Thyroid gland (tissue), 4 donors: ENCODE results near the gene RPLP2. TPM values are rescaled to one million over a fixed set of nuclear protein-coding genes. Genes with fewer than 3 reads are reported as not detected.

Source experiments
- DNase-seq, 2 donors: peaks; one replicate each; pipeline ENCODE4 v3.0.0-alpha.2; 2019
- H3K27ac ChIP-seq, 3 donors: fragments of 200-600 bp; sonication (generic); 1 replicate in 2 of 3; 2 replicates in 1 of 3; pipeline ENCODE4 v1.5.1; 2016 to 2019; ENCODE audit warnings: mild to moderate bottlenecking in 1 of 3, moderate library complexity in 1 of 3
- H3K27me3 ChIP-seq: fragments of 200-600 bp; sonication (generic); one replicate; pipeline ENCODE4 v1.5.1; 2019
- H3K36me3 ChIP-seq, 2 donors: fragments of 200-600 bp; sonication (generic); one replicate each; pipeline ENCODE4 v1.5.1; 2016 to 2019
- H3K4me1 ChIP-seq, 2 donors: fragments of 200-600 bp; sonication (generic); one replicate each; pipeline ENCODE4 v1.5.1; 2017 to 2019
- H3K4me3 ChIP-seq, 3 donors: fragments of 200-600 bp; sonication (generic); replicated peaks in 1 of 3; 1 replicate in 2 of 3; 2 replicates in 1 of 3; pipeline ENCODE4 v1.5.1; 2016; ENCODE audit warnings: mild to moderate bottlenecking in 1 of 3
- H3K9me3 ChIP-seq: fragments of 200-600 bp; sonication (generic); one replicate; pipeline ENCODE4 v1.5.1; 2017
- POLR2A ChIP-seq, 2 donors: fragments of 450-650 bp; IDR thresholded peaks; one replicate each; pipeline ENCODE4 v1.6.1; 2017; ENCODE audit warnings: antibody characterized with exemption in 2 of 2, mild to moderate bottlenecking in 2 of 2, moderate library complexity in 1 of 2
- WGBS, 2 donors: methylation state at CpG; one replicate each; pipeline ENCODE4 v1.1.5; 2017; 5-methylcytosine and 5-hydroxymethylcytosine counted together
- intact Hi-C: fragments of 100-400 bp; cut with DNase I; formaldehyde crosslinking; loops from one replicate; pipeline ENCODE4 v1.15.1; 2023
- total RNA-seq, 4 donors: library from RNA; depleted of rRNA; stranded (reverse); fragments of >200 nt; gene quantifications; one replicate each; pipeline ENCODE4 v1.2.3, GENCODE V29; 2016
- TF ChIP-seq, protein P1 (sequence below), 6 experiments: fragments of 200-600 bp in 3 of 6; fragments of 450-650 bp in 3 of 6; sonication (generic) in 3 of 6; IDR thresholded peaks; one replicate each; pipeline ENCODE4 v1.5.1; 2016 to 2019; ENCODE audit warnings: antibody characterized with exemption in 6 of 6, mild to moderate bottlenecking in 2 of 6, inconsistent platforms in 1 of 6, moderate library complexity in 1 of 6

The RPLP2 gene
- total RNA-seq, 4 donors from 2014 or later = 172 to 526 (median 290) TPM

DNA sequence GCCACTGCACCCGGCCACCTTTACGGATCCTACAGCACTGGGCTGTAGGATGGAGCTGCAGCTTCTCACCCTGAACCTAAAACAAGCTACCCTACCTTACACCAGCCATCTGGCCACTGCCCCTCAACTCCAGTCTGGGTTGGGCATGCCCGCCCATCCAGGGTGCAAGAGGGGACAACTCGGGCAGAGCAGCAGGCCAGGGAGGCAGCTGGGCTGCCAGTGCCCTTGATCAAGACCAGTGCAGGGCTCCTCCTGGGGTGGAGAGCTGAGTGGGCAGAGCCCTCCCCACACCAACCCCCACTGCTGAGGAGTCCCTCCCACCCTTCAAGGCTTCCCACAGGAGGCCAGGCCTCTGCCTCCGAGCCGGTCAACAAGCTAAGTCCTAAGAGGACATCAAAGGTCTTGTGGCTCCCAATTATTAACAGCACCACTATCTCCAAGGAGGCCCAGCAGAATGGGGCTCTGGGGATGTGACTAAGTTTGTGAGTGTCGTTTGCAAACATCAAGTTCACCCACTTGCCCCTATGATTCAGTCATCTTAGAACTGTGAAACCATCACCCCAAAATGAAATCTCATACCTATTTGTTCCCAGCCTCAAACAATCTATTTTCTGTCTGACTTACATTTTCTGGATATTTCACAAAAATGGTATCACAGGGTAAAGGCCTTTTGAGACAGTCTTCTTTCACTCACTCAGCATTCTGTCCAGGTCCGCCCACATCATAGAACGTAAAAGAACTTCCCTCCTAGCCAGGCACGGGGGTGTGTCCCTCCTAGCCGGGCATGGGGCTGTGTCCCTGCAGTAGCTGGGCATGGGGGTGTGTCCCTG is 43.4 kb upstream of the RPLP2 start:
- H3K27ac ChIP-seq = no peak overlapping the region
- TF ChIP-seq, protein P1, sequence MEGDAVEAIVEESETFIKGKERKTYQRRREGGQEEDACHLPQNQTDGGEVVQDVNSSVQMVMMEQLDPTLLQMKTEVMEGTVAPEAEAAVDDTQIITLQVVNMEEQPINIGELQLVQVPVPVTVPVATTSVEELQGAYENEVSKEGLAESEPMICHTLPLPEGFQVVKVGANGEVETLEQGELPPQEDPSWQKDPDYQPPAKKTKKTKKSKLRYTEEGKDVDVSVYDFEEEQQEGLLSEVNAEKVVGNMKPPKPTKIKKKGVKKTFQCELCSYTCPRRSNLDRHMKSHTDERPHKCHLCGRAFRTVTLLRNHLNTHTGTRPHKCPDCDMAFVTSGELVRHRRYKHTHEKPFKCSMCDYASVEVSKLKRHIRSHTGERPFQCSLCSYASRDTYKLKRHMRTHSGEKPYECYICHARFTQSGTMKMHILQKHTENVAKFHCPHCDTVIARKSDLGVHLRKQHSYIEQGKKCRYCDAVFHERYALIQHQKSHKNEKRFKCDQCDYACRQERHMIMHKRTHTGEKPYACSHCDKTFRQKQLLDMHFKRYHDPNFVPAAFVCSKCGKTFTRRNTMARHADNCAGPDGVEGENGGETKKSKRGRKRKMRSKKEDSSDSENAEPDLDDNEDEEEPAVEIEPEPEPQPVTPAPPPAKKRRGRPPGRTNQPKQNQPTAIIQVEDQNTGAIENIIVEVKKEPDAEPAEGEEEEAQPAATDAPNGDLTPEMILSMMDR (IDR thresholded peaks at IDR 0.05) = no peak
- no peak for TF ChIP-seq POLR2A (IDR thresholded peaks at IDR 0.05)
- intact Hi-C loops = no loop called here
- H3K4me3 ChIP-seq = no peak overlapping the region
- no peaks in the 10 kb centered on the region for H3K4me1 ChIP-seq
- DNase-seq = no peak
- no peaks in the 10 kb centered on the region for H3K9me3 ChIP-seq
- no peaks in the 10 kb centered on the region for H3K27me3 ChIP-seq
- 84 to 85% methylated on average over 9 to 10 of the region's 11 CpGs for WGBS, 2 donors
- H3K36me3 ChIP-seq = peaks cover 37 to 56% of the 10 kb centered on the region in 2 donors

GRCh38 chr11:766936-767210 is 42.9 kb upstream of the RPLP2 start:
- Histone ChIP-seq H3K9me3 (no peaks in the 10 kb centered on the region), H3K27ac (no peak overlapping the region), H3K4me3 (no peak overlapping the region), H3K27me3 (no peaks in the 10 kb centered on the region), H3K36me3 (peaks cover 37 to 56% of the 10 kb centered on the region in 2 donors), H3K4me1 (no peaks in the 10 kb centered on the region)
- 96 to 97% methylated on average over 2 of the region's 2 CpGs for WGBS, 2 donors
- no peak for DNase-seq
- TF ChIP-seq, protein P1 (IDR thresholded peaks at IDR 0.05) = no peak
- no peak for TF ChIP-seq POLR2A (IDR thresholded peaks at IDR 0.05)
- intact Hi-C loops = no loop called here

DNA sequence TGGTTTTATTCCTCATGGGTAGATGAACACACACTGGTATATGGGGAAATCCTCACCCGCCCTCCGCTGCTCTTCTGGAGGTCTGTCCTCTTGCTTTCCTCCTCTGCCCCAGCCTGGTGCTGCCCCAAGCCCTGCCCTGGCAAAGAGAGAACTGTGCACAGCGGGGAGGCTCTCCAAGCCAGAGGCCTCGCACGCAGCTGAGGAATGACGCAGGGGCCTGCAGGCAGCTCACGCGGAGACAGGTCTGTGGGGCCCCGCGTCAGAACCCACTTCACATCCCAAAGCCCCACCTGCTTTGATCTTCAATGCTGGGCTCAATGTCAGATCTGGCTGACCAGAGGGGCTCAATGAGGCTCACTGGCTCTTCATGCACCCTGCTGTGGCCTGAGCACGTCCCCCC is 42.5 kb upstream of the RPLP2 start:
- H3K4me3 ChIP-seq = no peak overlapping the region
- H3K27me3 ChIP-seq = no peaks in the 10 kb centered on the region
- WGBS, 2 donors = 96% methylated on average over 8 to 10 of the region's 11 CpGs
- intact Hi-C loops = no loop called here
- H3K9me3 ChIP-seq = no peaks in the 10 kb centered on the region
- no peak for DNase-seq
- H3K27ac ChIP-seq = no peak overlapping the region
- no peak for TF ChIP-seq POLR2A (IDR thresholded peaks at IDR 0.05)
- TF ChIP-seq, protein P1 (IDR thresholded peaks at IDR 0.05) = no peak
- peaks cover 37 to 52% of the 10 kb centered on the region in 2 donors for H3K36me3 ChIP-seq
- H3K4me1 ChIP-seq = no peaks in the 10 kb centered on the region

DNA sequence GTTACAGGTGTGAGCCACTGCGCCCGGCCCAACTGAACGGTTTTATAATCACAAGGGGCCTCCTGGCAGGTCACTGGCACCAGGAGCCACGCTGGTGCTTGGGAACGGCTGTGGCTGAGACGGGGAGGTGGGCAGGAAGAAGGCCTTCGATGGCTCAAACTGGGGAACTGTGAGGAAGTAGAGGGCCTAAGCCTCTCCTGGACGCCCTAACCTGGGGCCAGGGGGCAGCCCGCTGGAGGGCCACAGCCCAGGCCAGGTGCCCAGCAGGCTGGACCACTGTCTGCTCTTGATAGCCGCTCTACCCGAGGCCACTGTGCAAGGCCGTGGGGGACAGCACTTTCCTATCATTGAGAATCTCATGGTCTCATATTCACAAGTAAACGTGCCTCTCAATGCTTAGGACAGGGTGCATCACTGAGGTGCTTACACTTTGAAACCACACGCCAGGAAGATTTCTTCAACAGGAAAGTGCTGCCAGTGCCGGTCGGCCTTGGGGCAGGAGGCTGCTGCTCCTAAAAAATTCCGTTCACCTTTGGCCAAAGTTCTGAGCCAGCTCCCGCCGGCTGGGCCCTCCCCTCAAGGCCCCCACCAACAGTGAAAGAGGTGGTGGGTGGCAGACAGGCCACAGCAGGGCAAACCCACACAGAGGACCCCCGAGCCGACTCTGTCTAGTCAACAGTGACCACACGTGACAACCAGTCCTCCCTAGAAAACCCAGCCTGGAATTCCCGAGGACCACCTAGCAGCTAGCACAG is 39.7 kb upstream of the RPLP2 start:
- intact Hi-C loops = no loop called here
- Histone ChIP-seq H3K27me3 (no peaks in the 10 kb centered on the region), H3K27ac (no peak overlapping the region), H3K9me3 (no peaks in the 10 kb centered on the region), H3K36me3 (peaks cover 17 to 27% of the 10 kb centered on the region in 2 donors), H3K4me3 (no peak overlapping the region), H3K4me1 (no peaks in the 10 kb centered on the region)
- TF ChIP-seq, protein P1 (IDR thresholded peaks at IDR 0.05) = no peak
- TF ChIP-seq POLR2A (IDR thresholded peaks at IDR 0.05) = no peak
- DNase-seq = no peak
- 85 to 94% methylated on average over 18 of the region's 23 CpGs for WGBS, 2 donors
